Fibroblast of gingiva (primary cell): ENCODE data around the gene SLC48A1.
A peak's percentile ranks its signal among the peaks of the same experiment; 100 is the strongest.
"Not testable (repeated sequence)": the region's sequence is repeated elsewhere in the genome, so short reads cannot be mapped to it uniquely, and the experiment has no call there.

ENCODE experiments used
- DNase-seq: peaks from one replicate; pipeline ENCODE4 v3.0.0-alpha.2; 2011; ENCODE audit warnings: low read depth

The SLC48A1 gene

GRCh38 chr12:47791351-47791746 is 18.3 kb downstream of the SLC48A1 start:
- DNase-seq, result no peak

- DNase-seq, result no peak
Measured at GRCh38 chr12:47791874-47792273, 18.8 kb downstream of the SLC48A1 start.

GRCh38 chr12:47793015-47793681 is 20.1 kb downstream of the SLC48A1 start:
- DNase-seq, result no peak

- no peak for DNase-seq
Measured at GRCh38 chr12:47794679-47795078, 21.6 kb downstream of the SLC48A1 start.

GRCh38 chr12:47795121-47795813 is 22.2 kb downstream of the SLC48A1 start:
- DNase-seq, result no peak

GRCh38 chr12:47795814-47796411 is 22.9 kb downstream of the SLC48A1 start:
- no peak for DNase-seq

GRCh38 chr12:47797441-47797840 is 24.4 kb downstream of the SLC48A1 start:
- DNase-seq, result no peak

GRCh38 chr12:47798382-47798948 is 25.4 kb downstream of the SLC48A1 start:
- no peak for DNase-seq

GRCh38 chr12:47799357-47799955 is 26.4 kb downstream of the SLC48A1 start:
- peak; percentile 77 for DNase-seq

GRCh38 chr12:47800582-47800981 is 27.5 kb downstream of the SLC48A1 start:
- DNase-seq, result no peak

- DNase-seq, result no peak
Measured at GRCh38 chr12:47801170-47801903, 28.3 kb downstream of the SLC48A1 start.

- DNase-seq, result no peak
Measured at GRCh38 chr12:47801904-47802246, 28.8 kb downstream of the SLC48A1 start.

GRCh38 chr12:47802312-47802711 is 29.3 kb downstream of the SLC48A1 start:
- no peak for DNase-seq

- DNase-seq, result no peak
Measured at GRCh38 chr12:47803191-47803875, 30.3 kb downstream of the SLC48A1 start.

- DNase-seq, result no peak
Measured at GRCh38 chr12:47804171-47804570, 31.1 kb downstream of the SLC48A1 start.

- peak; percentile 73 for DNase-seq
Measured at GRCh38 chr12:47805417-47805816, 32.4 kb downstream of the SLC48A1 start.

GRCh38 chr12:47807338-47807737 is 34.3 kb downstream of the SLC48A1 start:
- no peak for DNase-seq

GRCh38 chr12:47808050-47808449 is 35.0 kb downstream of the SLC48A1 start:
- no peak for DNase-seq

GRCh38 chr12:47808574-47809365 is 35.7 kb downstream of the SLC48A1 start:
- DNase-seq, result no peak

GRCh38 chr12:47809518-47809917 is 36.5 kb downstream of the SLC48A1 start:
- DNase-seq, result not testable (repeated sequence)

GRCh38 chr12:47811072-47811396 is 38.0 kb downstream of the SLC48A1 start:
- DNase-seq, result no peak
